K562 (cell line): Measurements from ENCODE around the gene SH3BP2. TPM values are rescaled to one million over a fixed set of nuclear protein-coding genes. Genes with fewer than 3 reads are reported as not detected.

Experiments used
- ATAC-seq: fragments of 200-7000 bp; cut with Tn5 transposase; 3 replicates; pipeline ENCODE4 v1.9.1; 2020; ENCODE audit warnings: moderate library complexity
- BruUV-seq: library from RNA; stranded (reverse); fragments of 400-500 nt; replicated peaks from 2 replicates; lab custom pipeline; 2021; lab: Mats Ljungman, UMichigan
- CTCF ChIA-PET: fragments of 300-600 bp; formaldehyde crosslinking; extraction: SDS; loops from one replicate; lab custom pipeline; 2021; ENCODE audit warnings: low intra/inter-chr PET ratio; lab: Yijun Ruan, JAX
- POLR2A ChIA-PET: fragments of 300-600, 350-650 bp; sonication (Branson Sonifier 250); formaldehyde crosslinking; extraction: SDS; loops from one replicate; lab custom pipeline; 2021; ENCODE audit warnings: antibody characterized with exemption, inconsistent platforms; lab: Yijun Ruan, JAX
- DNase-seq, 4 experiments: peaks; one replicate each; pipeline versions ENCODE4 v3.0.0 to v3.0.0-alpha.2; 2011 to 2018; ENCODE audit warnings: low spot score in 3 of 4, mixed read lengths in 3 of 4; ENCODE audit errors: extremely low read depth in 1 of 4
- FAIRE-seq: peaks from 2 replicates; lab custom pipeline; 2011; peaks lifted over from hg19 to GRCh38; lab: Jason Lieb, UNC
- H2AFZ ChIP-seq: 2 replicates; pipeline ENCODE4 v1.6.0; 2011; ENCODE audit warnings: low read depth, low read length, control low read depth, inconsistent platforms
- H3K27ac ChIP-seq: fragments of 200-600 bp; 3 replicates; pipeline ENCODE4 v1.8.0; 2011; ENCODE audit warnings: low read depth, mild to moderate bottlenecking, control low read depth, inconsistent platforms, low read length, moderate library complexity, mixed read lengths; ENCODE audit errors: extremely low read depth
- H3K27me3 ChIP-seq, 2 experiments: fragments of 300-600 bp in 1 of 2; 2 replicates in 1 of 2; 3 replicates in 1 of 2; pipeline versions ENCODE4 v1.6.0 to v1.8.0; 2011; ENCODE audit warnings: inconsistent platforms in 2 of 2, low read length in 2 of 2, mild to moderate bottlenecking in 1 of 2, mixed read lengths in 1 of 2, moderate library complexity in 1 of 2; ENCODE audit not compliant: control insufficient read depth in 2 of 2, insufficient read depth in 2 of 2
- H3K36me3 ChIP-seq: fragments of 300-600 bp; 3 replicates; pipeline ENCODE4 v1.8.0; 2011; ENCODE audit warnings: mild to moderate bottlenecking, low read length, inconsistent platforms; ENCODE audit not compliant: control insufficient read depth, insufficient read depth
- H3K4me1 ChIP-seq, 2 experiments: fragments of 200-600 bp in 1 of 2; replicated peaks in 1 of 2; 2 replicates in 1 of 2; 3 replicates in 1 of 2; pipeline versions ENCODE4 v1.5.1 to v1.8.0; 2011; ENCODE audit warnings: inconsistent platforms in 2 of 2, low read length in 2 of 2, mild to moderate bottlenecking in 1 of 2, mixed read lengths in 1 of 2, moderate library complexity in 1 of 2; ENCODE audit not compliant: control insufficient read depth in 2 of 2, insufficient read depth in 2 of 2
- H3K4me2 ChIP-seq: 2 replicates; pipeline ENCODE4 v1.6.1; 2011; ENCODE audit warnings: low read length, control low read depth, inconsistent platforms, mixed read lengths; ENCODE audit not compliant: insufficient read depth
- H3K4me3 ChIP-seq: fragments of 200-600 bp; sonication (generic), shearing (Covaris generic); 2 replicates; pipeline ENCODE4 v1.5.1; 2016; ENCODE audit warnings: control low read depth, inconsistent platforms
- H3K79me2 ChIP-seq: fragments of 200-600 bp; 3 replicates; pipeline ENCODE4 v1.8.0; 2011; ENCODE audit warnings: low read length, inconsistent platforms; ENCODE audit not compliant: control insufficient read depth, insufficient read depth
- H3K9ac ChIP-seq, 2 experiments: 2 replicates each; pipeline versions ENCODE4 v1.6.0 to v1.6.1; 2011; ENCODE audit warnings: low read depth in 2 of 2, low read length in 2 of 2, control low read depth in 1 of 2, inconsistent platforms in 1 of 2, mild to moderate bottlenecking in 1 of 2, mixed read lengths in 1 of 2; ENCODE audit not compliant: insufficient read depth in 1 of 2
- H3K9me1 ChIP-seq: one replicate; pipeline ENCODE4 v1.6.0; 2011; ENCODE audit warnings: inconsistent platforms, mild to moderate bottlenecking, low read length, moderate library complexity; ENCODE audit not compliant: control insufficient read depth, insufficient read depth
- H3K9me3 ChIP-seq: replicated peaks from 2 replicates; pipeline ENCODE4 v1.5.1; 2011; ENCODE audit warnings: low read depth, low read length, inconsistent platforms; ENCODE audit not compliant: control insufficient read depth, insufficient read depth
- H4K20me1 ChIP-seq: replicated peaks from 2 replicates; pipeline ENCODE4 v1.6.1; 2011; ENCODE audit warnings: low read length, inconsistent platforms, mixed read lengths; ENCODE audit not compliant: control insufficient read depth, insufficient read depth
- BCOR ChIP-seq: fragments of 450-650 bp; IDR thresholded peaks from 2 replicates; pipeline ENCODE4 v1.6.1; 2016
- CCNT2 ChIP-seq: IDR thresholded peaks from 2 replicates; pipeline ENCODE4 v1.6.1; 2011; ENCODE audit warnings: borderline replicate concordance, low read depth, mild to moderate bottlenecking, moderate library complexity, mixed read lengths, low read length; ENCODE audit not compliant: insufficient read length; ENCODE audit errors: extremely low read depth
- HDAC6 ChIP-seq: IDR thresholded peaks from 2 replicates; pipeline ENCODE4 v1.6.1; 2012; ENCODE audit warnings: low read depth, mild to moderate bottlenecking, control low read depth, inconsistent platforms, low read length, moderate library complexity
- KHSRP ChIP-seq: fragments of 450-650 bp; IDR thresholded peaks from 2 replicates; pipeline ENCODE4 v1.6.1; 2017
- NBN ChIP-seq: fragments of 450-650 bp; IDR thresholded peaks from 2 replicates; pipeline ENCODE4 v1.6.1; 2016; ENCODE audit warnings: low read depth, mild to moderate bottlenecking
- NFXL1 ChIP-seq: fragments of 450-650 bp; formaldehyde crosslinking; IDR thresholded peaks from 2 replicates; pipeline ENCODE4 v1.4.0; 2021; ENCODE audit warnings: mild to moderate bottlenecking
- PHF20 ChIP-seq: fragments of 450-650 bp; IDR thresholded peaks from 2 replicates; pipeline ENCODE4 v1.6.1; 2018; ENCODE audit not compliant: partially characterized antibody
- RBM34 ChIP-seq: fragments of 200-400 bp; formaldehyde crosslinking; IDR thresholded peaks from 2 replicates; pipeline ENCODE4 v1.6.1; 2018; ENCODE audit warnings: low read length, borderline replicate concordance; ENCODE audit not compliant: insufficient read depth
- SMAD4 ChIP-seq: fragments of 250-450 bp; sonication (Bioruptor Pico); conservative IDR thresholded peaks from 2 replicates; pipeline ENCODE4 v1.8.0; 2021; ENCODE audit warnings: inconsistent platforms, mild to moderate bottlenecking, moderate library complexity
- ZNF133 ChIP-seq: fragments of 250-450 bp; sonication (Bioruptor Pico); IDR thresholded peaks from 2 replicates; pipeline ENCODE4 v1.4.0; 2020; ENCODE audit warnings: mild to moderate bottlenecking
- ZNF146 ChIP-seq: IDR thresholded peaks from one replicate; pipeline ENCODE4 v1.6.1; 2018; ENCODE audit warnings: missing compliant biosample characterization; ENCODE audit not compliant: unreplicated experiment
- ZNF586 ChIP-seq: fragments of 450-650 bp; formaldehyde crosslinking; conservative IDR thresholded peaks from 2 replicates; pipeline ENCODE4 v1.4.0; 2020; ENCODE audit warnings: mild to moderate bottlenecking, moderate library complexity
- WGBS: fragments of 100-300 bp; shearing (Covaris generic); methylation state at CpG from one replicate; pipeline ENCODE4 v1.1.6; 2016; ENCODE audit warnings: low coverage, mixed read lengths; ENCODE audit not compliant: insufficient coverage; ENCODE audit errors: missing lambda C conversion rate; 5-methylcytosine and 5-hydroxymethylcytosine counted together
- in situ Hi-C: fragments of 300-500 bp; cut with MboI; formaldehyde crosslinking; loops from 4 replicates; pipeline ENCODE4 v1.15.0; 2018; ENCODE audit warnings: inconsistent platforms, mixed read lengths
- intact Hi-C: fragments of 100-400 bp; cut with micrococcal nuclease; formaldehyde crosslinking; loops from 2 replicates; pipeline ENCODE4 v1.14.2; 2022
- polyA plus RNA-seq, 8 experiments: library from polyadenylated mRNA; depleted of rRNA in 4 of 8; stranded (reverse) in 5 of 8; unstranded in 3 of 8; fragments of >200 nt; fragmentation: Nextera tagmentation in 2 of 8; fragmentation: Illumina TruSeq in 1 of 8; extraction: Ambion mirVana in 2 of 8; extraction: Trizol in 1 of 8; gene quantifications; 2 replicates each; pipeline versions ENCODE4 v1.2.1 to v1.2.3, GENCODE V29; 2011 to 2014; ENCODE audit warnings: inconsistent platforms in 1 of 8, missing spikeins in 1 of 8
- total RNA-seq, 7 experiments: library from RNA; depleted of rRNA in 6 of 7; stranded (reverse); fragments of >200 nt in 6 of 7; fragmentation: Illumina TruSeq in 2 of 7; extraction: Trizol in 2 of 7; gene quantifications; 2 replicates each; pipeline versions ENCODE4 v1.2.1 to v1.2.3, GENCODE V29; 2011 to 2021; ENCODE audit warnings: low replicate concordance in 1 of 7
- TF ChIP-seq, protein P1 (sequence below): sonication (generic); formaldehyde crosslinking; IDR thresholded peaks from 2 replicates; pipeline ENCODE4 v1.8.1; 2023; ENCODE audit warnings: mild to moderate bottlenecking, missing genetic modification reagents

The SH3BP2 gene
- total and polyA plus RNA-seq, 9 of the 15 experiments (the other 6 are each of a cell fraction or from before 2014, with no cell fraction given), result 0.34 to 16.0 (median 5.1) TPM

DNA sequence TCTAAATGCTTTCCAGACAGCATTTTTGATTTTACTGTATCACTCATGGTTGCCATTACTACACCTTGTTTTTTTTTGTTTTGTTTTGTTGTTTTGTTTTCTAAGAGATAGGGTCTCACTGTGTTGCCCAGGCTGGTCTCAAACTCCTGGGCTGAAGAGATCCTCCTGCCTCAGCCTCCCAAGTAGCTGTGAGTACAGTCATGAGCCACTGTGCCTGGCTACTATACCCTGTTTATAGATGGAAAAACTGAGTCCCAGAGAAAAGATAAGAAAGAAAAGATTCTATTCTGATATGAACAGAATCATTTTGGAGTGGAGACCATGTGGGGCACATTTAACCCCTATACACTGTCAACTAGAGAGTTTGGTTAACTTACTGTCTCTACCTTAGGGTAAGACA is 70.8 kb downstream of the SH3BP2 start (continued):
- no peak for TF ChIP-seq CCNT2
- TF ChIP-seq SMAD4 (CRISPR knock-in tag), result no peak
- TF ChIP-seq, protein P1, sequence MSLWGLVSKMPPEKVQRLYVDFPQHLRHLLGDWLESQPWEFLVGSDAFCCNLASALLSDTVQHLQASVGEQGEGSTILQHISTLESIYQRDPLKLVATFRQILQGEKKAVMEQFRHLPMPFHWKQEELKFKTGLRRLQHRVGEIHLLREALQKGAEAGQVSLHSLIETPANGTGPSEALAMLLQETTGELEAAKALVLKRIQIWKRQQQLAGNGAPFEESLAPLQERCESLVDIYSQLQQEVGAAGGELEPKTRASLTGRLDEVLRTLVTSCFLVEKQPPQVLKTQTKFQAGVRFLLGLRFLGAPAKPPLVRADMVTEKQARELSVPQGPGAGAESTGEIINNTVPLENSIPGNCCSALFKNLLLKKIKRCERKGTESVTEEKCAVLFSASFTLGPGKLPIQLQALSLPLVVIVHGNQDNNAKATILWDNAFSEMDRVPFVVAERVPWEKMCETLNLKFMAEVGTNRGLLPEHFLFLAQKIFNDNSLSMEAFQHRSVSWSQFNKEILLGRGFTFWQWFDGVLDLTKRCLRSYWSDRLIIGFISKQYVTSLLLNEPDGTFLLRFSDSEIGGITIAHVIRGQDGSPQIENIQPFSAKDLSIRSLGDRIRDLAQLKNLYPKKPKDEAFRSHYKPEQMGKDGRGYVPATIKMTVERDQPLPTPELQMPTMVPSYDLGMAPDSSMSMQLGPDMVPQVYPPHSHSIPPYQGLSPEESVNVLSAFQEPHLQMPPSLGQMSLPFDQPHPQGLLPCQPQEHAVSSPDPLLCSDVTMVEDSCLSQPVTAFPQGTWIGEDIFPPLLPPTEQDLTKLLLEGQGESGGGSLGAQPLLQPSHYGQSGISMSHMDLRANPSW, result no peak
- TF ChIP-seq BCOR, result peak; percentile 76
- TF ChIP-seq HDAC6, result no peak
- TF ChIP-seq NFXL1 (CRISPR knock-in tag), result no peak

DNA sequence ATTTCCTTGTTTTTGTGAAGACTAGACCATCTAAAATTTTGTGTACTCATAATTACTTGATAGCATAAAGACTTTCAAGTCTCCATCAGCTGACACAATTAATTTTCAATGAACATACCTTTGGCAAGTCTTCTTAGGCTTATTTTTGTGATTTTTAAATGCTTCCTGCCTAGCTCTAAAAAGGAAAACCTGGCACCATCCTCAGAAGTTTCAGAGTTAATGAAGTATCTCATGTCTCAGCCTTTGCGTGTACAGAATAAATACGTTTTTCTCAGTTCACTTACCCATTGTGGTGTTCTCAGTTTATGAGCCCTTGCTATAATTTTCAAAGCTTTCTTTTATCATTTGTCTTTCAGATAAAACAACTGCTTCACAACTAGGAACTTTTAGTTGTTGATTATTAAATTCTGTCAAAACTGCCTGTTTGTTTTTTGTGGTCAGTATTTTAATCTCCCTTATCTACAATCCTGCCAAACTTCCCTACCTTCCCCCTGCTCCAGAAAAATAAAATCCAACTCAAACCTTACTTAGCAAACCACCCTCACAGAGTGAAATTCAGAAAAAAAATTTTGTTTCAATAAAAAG is 72.4 kb downstream of the SH3BP2 start:
- no peak for FAIRE-seq
- peaks cover 93% of the 10 kb centered on the region for H3K79me2 ChIP-seq
- ChIA-PET POLR2A (interaction anchor here (0.6 to 1.4 kb wide), 2 partner anchors 11 to 16 kb away, joined by 3 read pairs; no protein-coding TSS in a partner anchor), CTCF (no interaction called here)
- H2AFZ ChIP-seq, result no peak overlapping the region
- H3K36me3 ChIP-seq, result peaks cover 8% of the 10 kb centered on the region; the same call in 1 of the 3 replicates
- in situ Hi-C loops, result no loop called here
- BruUV-seq, result no TSS peak
- H3K9me1 ChIP-seq, result peaks cover 6% of the 10 kb centered on the region
- no peak overlapping the region for H3K27ac ChIP-seq
- no peak overlapping the region for H3K9ac ChIP-seq
- no peak for ATAC-seq
- 45% methylated on average over 2 of the region's 2 CpGs for WGBS
- peaks cover 30 to 51% of the 10 kb centered on the region in 2 experiments for H3K4me1 ChIP-seq
- H4K20me1 ChIP-seq, result peaks cover 71% of the 10 kb centered on the region
- H3K27me3 ChIP-seq, result no peaks in the 10 kb centered on the region
- TF ChIP-seq ZNF586 (CRISPR knock-in tag) (no peak), NBN (no peak), BCOR (no peak), RBM34 (no peak), KHSRP (no peak), PHF20 (no peak), ZNF133 (no peak), ZNF146 (CRISPR knock-in tag) (no peak)
- intact Hi-C loops, result loop anchor here (5.0 kb wide), 1 partner anchor 73 kb away; the partner anchor contains the start of gene SH3BP2
- H3K4me2 ChIP-seq, result no peak overlapping the region
- H3K4me3 ChIP-seq, result no peak overlapping the region
- DNase-seq, result no peak
- H3K9me3 ChIP-seq, result no peaks in the 10 kb centered on the region
